ENCODE data around the gene GYS1. TPM values are rescaled to one million over a fixed set of nuclear protein-coding genes. Genes with fewer than 3 reads are reported as not detected.

Gene GYS1
- total RNA-seq, 6 experiments from 2014 or later = 4.7 to 12.5 (median 8.9) TPM

- TF ChIP-seq, protein P1, sequence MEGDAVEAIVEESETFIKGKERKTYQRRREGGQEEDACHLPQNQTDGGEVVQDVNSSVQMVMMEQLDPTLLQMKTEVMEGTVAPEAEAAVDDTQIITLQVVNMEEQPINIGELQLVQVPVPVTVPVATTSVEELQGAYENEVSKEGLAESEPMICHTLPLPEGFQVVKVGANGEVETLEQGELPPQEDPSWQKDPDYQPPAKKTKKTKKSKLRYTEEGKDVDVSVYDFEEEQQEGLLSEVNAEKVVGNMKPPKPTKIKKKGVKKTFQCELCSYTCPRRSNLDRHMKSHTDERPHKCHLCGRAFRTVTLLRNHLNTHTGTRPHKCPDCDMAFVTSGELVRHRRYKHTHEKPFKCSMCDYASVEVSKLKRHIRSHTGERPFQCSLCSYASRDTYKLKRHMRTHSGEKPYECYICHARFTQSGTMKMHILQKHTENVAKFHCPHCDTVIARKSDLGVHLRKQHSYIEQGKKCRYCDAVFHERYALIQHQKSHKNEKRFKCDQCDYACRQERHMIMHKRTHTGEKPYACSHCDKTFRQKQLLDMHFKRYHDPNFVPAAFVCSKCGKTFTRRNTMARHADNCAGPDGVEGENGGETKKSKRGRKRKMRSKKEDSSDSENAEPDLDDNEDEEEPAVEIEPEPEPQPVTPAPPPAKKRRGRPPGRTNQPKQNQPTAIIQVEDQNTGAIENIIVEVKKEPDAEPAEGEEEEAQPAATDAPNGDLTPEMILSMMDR (IDR thresholded peaks at IDR 0.05) = peak; percentile 32 to 46 (median 39)
- no peak for TF ChIP-seq POLR2A (IDR thresholded peaks at IDR 0.05)
- WGBS (ENCODE audit: insufficient coverage, low coverage, low lambda C conversion rate, missing lambda C conversion rate) = under 1% methylated on average over 35 of the region's 62 CpGs
- Histone ChIP-seq H3K9me3 (no peaks in the 10 kb centered on the region), H3K27me3 (no peaks in the 10 kb centered on the region), H3K4me3 (peak overlapping the region; percentile 30 to 39 (median 36)), H3K4me1 (peaks cover 0 to 18% (median 0%) of the 10 kb centered on the region in 4 donors), H3K27ac (no peak overlapping the region), H3K36me3 (peaks cover 0 to 4% (median under 1%) of the 10 kb centered on the region in 4 donors)
- intact Hi-C loops (cut with DNase I) = no loop called here
- ATAC-seq = peak; percentile 51 to 64 (median 56)
- peak in 1 of 3 donors; percentile 57 for DNase-seq
Observed at GRCh38 chr19:49017666-49018351, 24.7 kb upstream of the GYS1 start.

GRCh38 chr19:49017041-49017665 is 24.0 kb upstream of the GYS1 start, which contains the start of gene LHB:
Gene LHB (minus strand): TSS chr19:49017091. CDS start chr19:49017081, 10 bp downstream.
- no peak for DNase-seq

DNA sequence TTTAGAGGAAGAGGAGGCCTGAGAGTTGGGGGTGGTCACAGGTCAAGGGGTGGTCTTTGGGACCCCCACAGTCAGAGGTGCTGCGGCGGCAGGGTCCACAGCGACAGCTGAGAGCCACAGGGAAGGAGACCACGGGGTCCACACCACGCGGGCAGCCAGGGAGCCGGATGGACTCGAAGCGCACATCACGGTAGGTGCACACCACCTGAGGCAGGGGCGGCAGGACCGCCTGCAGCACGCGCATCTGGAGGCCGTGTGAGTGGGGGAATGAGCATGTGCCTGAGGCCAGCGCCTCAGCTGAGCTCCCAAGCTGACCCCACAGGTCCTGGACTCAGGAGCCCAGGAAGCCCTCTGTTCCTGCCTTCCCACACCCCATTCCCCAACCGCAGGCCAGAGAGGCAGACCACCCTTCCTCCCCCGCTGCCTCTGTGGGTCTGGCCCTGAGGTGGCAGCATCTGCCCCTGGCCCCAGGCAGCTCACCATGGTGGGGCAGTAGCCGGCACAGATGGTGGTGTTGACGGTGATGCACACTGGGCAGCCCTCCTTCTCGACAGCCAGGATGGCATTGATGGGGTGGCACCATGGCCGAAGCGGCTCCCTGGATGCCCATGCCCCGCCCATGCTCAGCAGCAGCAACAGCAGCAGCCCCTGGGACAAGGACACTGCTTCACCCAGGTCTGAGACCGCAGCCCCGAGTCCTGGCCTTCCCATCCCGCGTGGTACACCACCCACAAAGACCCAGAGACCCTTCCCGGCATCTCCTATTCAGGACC is 23.1 kb upstream of the GYS1 start:
- WGBS (ENCODE audit: insufficient coverage, low coverage, low lambda C conversion rate, missing lambda C conversion rate) = 80% methylated on average over 3 of the region's 29 CpGs
- H3K9me3 ChIP-seq = no peaks in the 10 kb centered on the region
- peaks cover 0 to 18% (median 0%) of the 10 kb centered on the region in 4 donors for H3K4me1 ChIP-seq
- no peaks in the 10 kb centered on the region for H3K27me3 ChIP-seq
- intact Hi-C loops (cut with DNase I) = no loop called here
- H3K36me3 ChIP-seq = peaks cover 0 to 5% (median under 1%) of the 10 kb centered on the region in 4 donors
- no peak overlapping the region for H3K4me3 ChIP-seq
- no peak for ATAC-seq
- DNase-seq = no peak
- no peak overlapping the region for H3K27ac ChIP-seq
- TF ChIP-seq, protein P1 (IDR thresholded peaks at IDR 0.05) = no peak
- no peak for TF ChIP-seq POLR2A (IDR thresholded peaks at IDR 0.05)

More at GRCh38 chr19:49017041-49017665, 24.0 kb upstream of the GYS1 start, which contains the start of gene LHB:
- TF ChIP-seq POLR2A (IDR thresholded peaks at IDR 0.05) = no peak
- TF ChIP-seq, protein P1 (IDR thresholded peaks at IDR 0.05) = no peak
- WGBS (ENCODE audit: insufficient coverage, low coverage, low lambda C conversion rate, missing lambda C conversion rate) = 50% methylated on average over 5 of the region's 17 CpGs
- Histone ChIP-seq H3K27ac (no peak within 1 kb of the TSS), H3K4me1 (peaks cover 0 to 18% (median 0%) of the 10 kb centered on the region in 4 donors), H3K27me3 (no peaks in the 10 kb centered on the region), H3K36me3 (peaks cover 0 to 4% (median under 1%) of the 10 kb centered on the region in 4 donors), H3K9me3 (no peaks in the 10 kb centered on the region), H3K4me3 (peak within 1 kb of the TSS; percentile 30 to 39 (median 36))
- no peak for ATAC-seq
- intact Hi-C loops (cut with DNase I) = no loop called here

DNA sequence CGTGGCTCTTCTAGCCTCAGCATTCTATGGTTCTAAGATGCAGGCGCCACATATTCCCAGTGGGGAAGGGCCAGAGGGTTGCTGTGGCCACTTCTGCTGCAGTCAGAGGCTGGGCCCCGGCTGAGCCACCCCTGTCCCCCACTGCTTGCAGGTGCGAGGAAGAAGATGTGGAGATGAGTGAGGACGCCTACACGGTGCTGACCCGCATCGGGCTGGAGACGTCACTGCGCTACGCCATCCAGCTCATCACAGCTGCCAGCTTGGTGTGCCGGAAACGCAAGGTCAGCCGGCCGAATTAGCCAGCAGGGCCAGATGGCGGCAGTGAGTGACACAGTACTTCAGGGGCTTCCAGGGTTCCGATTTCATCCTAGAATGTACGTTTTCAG is 21.8 kb upstream of the GYS1 start:
- H3K4me1 ChIP-seq = peaks cover 0 to 18% (median 0%) of the 10 kb centered on the region in 4 donors
- H3K9me3 ChIP-seq = no peaks in the 10 kb centered on the region
- no peak for DNase-seq
- no peak for ATAC-seq
- no peak overlapping the region for H3K27ac ChIP-seq
- TF ChIP-seq, protein P1 (IDR thresholded peaks at IDR 0.05) = no peak
- no peak for TF ChIP-seq POLR2A (IDR thresholded peaks at IDR 0.05)
- peaks cover 0 to 11% (median 2%) of the 10 kb centered on the region in 4 donors for H3K36me3 ChIP-seq
- WGBS (ENCODE audit: insufficient coverage, low coverage, low lambda C conversion rate, missing lambda C conversion rate) = 75% methylated on average over 5 of the region's 18 CpGs
- H3K27me3 ChIP-seq = no peaks in the 10 kb centered on the region
- H3K4me3 ChIP-seq = no peak overlapping the region
- intact Hi-C loops (cut with DNase I) = no loop called here
